HEK293 (cell line): ENCODE measurements around the gene HSP90AA1.

Experiments
- CTCF ChIP-seq: fragments of 450-650 bp; formaldehyde crosslinking; IDR thresholded peaks from 2 replicates; pipeline ENCODE4 v1.5.1; 2016; ENCODE audit warnings: missing biosample characterization, missing genetic modification characterization
- ELK4 ChIP-seq: IDR thresholded peaks from 2 replicates; pipeline ENCODE4 v1.6.1; 2011; ENCODE audit warnings: mild to moderate bottlenecking, low read depth, low read length, borderline replicate concordance
- FEZF1 ChIP-seq: fragments of 450-650 bp; formaldehyde crosslinking; IDR thresholded peaks from 2 replicates; pipeline ENCODE4 v1.5.1; 2016; ENCODE audit warnings: missing biosample characterization, missing genetic modification characterization
- GLIS1 ChIP-seq: fragments of 450-650 bp; formaldehyde crosslinking; IDR thresholded peaks from 2 replicates; pipeline ENCODE4 v1.5.1; 2016; ENCODE audit warnings: missing biosample characterization, missing genetic modification characterization
- MEIS1 ChIP-seq: sonication (generic); formaldehyde crosslinking; IDR thresholded peaks from 2 replicates; pipeline ENCODE4 v1.8.1; 2022; ENCODE audit warnings: missing genetic modification reagents, mild to moderate bottlenecking, borderline replicate concordance
- YY1 ChIP-seq: fragments of 450-650 bp; formaldehyde crosslinking; IDR thresholded peaks from 2 replicates; pipeline ENCODE4 v1.5.1; 2018; ENCODE audit warnings: missing biosample characterization, missing genetic modification characterization
- ZNF121 ChIP-seq: fragments of 450-650 bp; formaldehyde crosslinking; IDR thresholded peaks from 2 replicates; pipeline ENCODE4 v1.5.1; 2016; ENCODE audit warnings: missing biosample characterization, missing genetic modification characterization
- ZNF132 ChIP-seq: fragments of 450-650 bp; formaldehyde crosslinking; IDR thresholded peaks from 2 replicates; pipeline ENCODE4 v1.5.1; 2017; ENCODE audit warnings: missing biosample characterization, missing genetic modification characterization, borderline replicate concordance
- ZNF138 ChIP-seq: fragments of 450-650 bp; formaldehyde crosslinking; IDR thresholded peaks from 2 replicates; pipeline ENCODE4 v1.5.1; 2016; ENCODE audit warnings: missing biosample characterization, missing genetic modification characterization, borderline replicate concordance
- ZNF23 ChIP-seq: fragments of 450-650 bp; formaldehyde crosslinking; IDR thresholded peaks from 2 replicates; pipeline ENCODE4 v1.5.1; 2016; ENCODE audit warnings: missing biosample characterization, missing genetic modification characterization, borderline replicate concordance
- ZNF274 ChIP-seq, 2 experiments: fragments of 200-500 bp in 1 of 2; fragments of 450-650 bp in 1 of 2; sonication (Bioruptor generic) in 1 of 2; formaldehyde crosslinking in 1 of 2; IDR thresholded peaks; 2 replicates each; pipeline versions ENCODE4 v1.5.1 to v1.6.1; 2014 to 2016; ENCODE audit warnings: borderline replicate concordance in 1 of 2, inconsistent platforms in 1 of 2, low read length in 1 of 2, missing biosample characterization in 1 of 2, missing genetic modification characterization in 1 of 2
- ZNF416 ChIP-seq: fragments of 450-650 bp; formaldehyde crosslinking; IDR thresholded peaks from 2 replicates; pipeline ENCODE4 v1.5.1; 2016; ENCODE audit warnings: missing biosample characterization, missing genetic modification characterization
- ZNF747 ChIP-seq: fragments of 450-650 bp; formaldehyde crosslinking; IDR thresholded peaks from 2 replicates; pipeline ENCODE4 v1.5.1; 2016; ENCODE audit warnings: missing biosample characterization, missing genetic modification characterization
- ZSCAN23 ChIP-seq: fragments of 450-650 bp; formaldehyde crosslinking; IDR thresholded peaks from 2 replicates; pipeline ENCODE4 v1.5.1; 2016; ENCODE audit warnings: missing biosample characterization, missing genetic modification characterization

GRCh38 chr14:102040153-102040552 is 46.7 kb downstream of the HSP90AA1 start:
- TF ChIP-seq ZNF274 (IDR thresholded peaks at IDR 0.05; ENCODE audit: low read length) (no peak), ZNF274 (tag by site-specific recombination; IDR thresholded peaks at IDR 0.05; ENCODE audit: borderline replicate concordance) (no peak), CTCF (tag by site-specific recombination) (no peak), MEIS1 (no peak), ZNF121 (no peak), GLIS1 (tag by site-specific recombination) (no peak), ZNF132 (tag by site-specific recombination) (no peak), ZNF747 (tag by site-specific recombination) (no peak), ZSCAN23 (tag by site-specific recombination) (no peak), ZNF23 (tag by site-specific recombination) (no peak), ZNF416 (no peak), YY1 (no peak), ELK4 (no peak), ZNF138 (tag by site-specific recombination) (no peak), FEZF1 (tag by site-specific recombination) (no peak)
